AG10803 (cell line): ENCODE data around the gene APOA4.
A peak's percentile ranks its signal among the peaks of the same experiment; 100 is the strongest.

Experiments
- DNase-seq: peaks from one replicate; pipeline ENCODE4 v3.0.0; 2010; ENCODE audit warnings: low read depth
- H3K4me3 ChIP-seq: 2 replicates; pipeline ENCODE4 v1.5.1; 2011; ENCODE audit warnings: mild to moderate bottlenecking, low read length, control low read depth
- CTCF ChIP-seq: conservative IDR thresholded peaks from 2 replicates; pipeline ENCODE4 v1.5.1; 2011; ENCODE audit warnings: mild to moderate bottlenecking, low read length, control low read depth, inconsistent platforms

The APOA4 gene

GRCh38 chr11:116857936-116858335 lies 34.8 kb upstream of the APOA4 start:
- no peak overlapping the region for H3K4me3 ChIP-seq
- TF ChIP-seq CTCF = no peak
- DNase-seq = no peak

GRCh38 chr11:116857316-116857715 lies 34.2 kb upstream of the APOA4 start:
- H3K4me3 ChIP-seq = no peak overlapping the region
- DNase-seq = peak; percentile 64
- TF ChIP-seq CTCF = no peak

DNA sequence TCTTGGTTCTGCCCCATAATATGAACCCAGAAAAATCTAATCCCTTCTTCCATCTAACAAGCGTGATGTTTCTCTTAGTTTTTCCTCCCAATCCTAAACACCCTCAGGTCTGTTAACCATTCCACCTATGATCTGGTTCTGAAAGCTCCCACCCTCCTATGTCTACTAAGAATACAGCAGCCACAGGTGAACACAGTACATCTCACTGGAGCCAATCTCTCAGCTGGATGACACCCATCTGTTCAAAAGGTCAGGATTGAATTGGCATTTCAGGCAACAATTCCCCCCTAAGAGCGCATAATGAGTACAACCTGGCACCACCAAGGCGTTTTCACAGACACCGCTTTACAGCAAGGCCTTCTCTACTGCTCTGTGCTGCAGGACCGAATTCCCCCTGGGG lies 33.3 kb upstream of the APOA4 start:
- no peak for TF ChIP-seq CTCF
- no peak overlapping the region for H3K4me3 ChIP-seq
- no peak for DNase-seq

GRCh38 chr11:116855413-116855812 lies 32.3 kb upstream of the APOA4 start:
- no peak for TF ChIP-seq CTCF
- no peak overlapping the region for H3K4me3 ChIP-seq
- no peak for DNase-seq

GRCh38 chr11:116853461-116854073 lies 30.5 kb upstream of the APOA4 start:
- no peak overlapping the region for H3K4me3 ChIP-seq
- no peak for TF ChIP-seq CTCF
- peak; percentile 88 for DNase-seq

GRCh38 chr11:116852261-116853031 lies 29.3 kb upstream of the APOA4 start:
- no peak for TF ChIP-seq CTCF
- no peak for DNase-seq
- H3K4me3 ChIP-seq = no peak overlapping the region

DNA sequence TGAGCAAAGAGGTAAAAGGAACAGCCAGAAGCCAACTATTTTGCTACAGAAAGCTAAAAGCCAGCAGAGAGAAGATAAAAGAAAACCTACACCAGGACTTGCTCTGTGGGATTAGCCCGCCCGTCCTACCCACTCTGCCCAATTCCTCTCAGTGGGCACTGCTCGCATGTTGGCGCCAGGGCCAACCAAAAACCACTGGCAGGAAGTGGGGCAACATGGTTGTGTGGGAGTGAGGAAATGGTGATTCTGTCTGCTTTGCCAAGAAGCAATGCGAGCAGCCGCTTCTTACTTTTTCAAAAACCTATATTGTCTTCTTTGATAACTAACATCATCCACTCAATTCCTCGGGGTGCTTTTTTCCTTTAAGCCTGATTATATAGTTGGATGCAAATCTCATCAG lies 28.5 kb upstream of the APOA4 start:
- no peak for DNase-seq
- TF ChIP-seq CTCF = no peak
- no peak overlapping the region for H3K4me3 ChIP-seq
